ENCODE results near the gene H2AZ1.

H2AZ1 gene

GRCh38 chr4:99921174-99921573 lies 28.9 kb downstream of the H2AZ1 start:
- Histone ChIP-seq H3K9ac (no peak overlapping the region), H3K4me3 (no peak overlapping the region), H3K27me3 (no peaks in the 10 kb centered on the region), H3K4me1 (no peaks in the 10 kb centered on the region), H3K9me3 (replicated peaks in 1 of 11) (peaks cover 6 to 23% (median 14%) of the 10 kb centered on the region in 11 experiments; a peak in 17 of 22 replicates), H4K20me1 (peaks cover 0 to 32% (median 7%) of the 10 kb centered on the region in 11 experiments; a peak in 10 of 22 replicates), H3K4me2 (no peak overlapping the region), H3K36me3 (peaks cover 69 to 100% (median 91%) of the 10 kb centered on the region in 11 experiments), H3K27ac (no peak overlapping the region)
- no peak for TF ChIP-seq Cebpa-rat (IDR thresholded peaks at IDR 0.05)

DNA sequence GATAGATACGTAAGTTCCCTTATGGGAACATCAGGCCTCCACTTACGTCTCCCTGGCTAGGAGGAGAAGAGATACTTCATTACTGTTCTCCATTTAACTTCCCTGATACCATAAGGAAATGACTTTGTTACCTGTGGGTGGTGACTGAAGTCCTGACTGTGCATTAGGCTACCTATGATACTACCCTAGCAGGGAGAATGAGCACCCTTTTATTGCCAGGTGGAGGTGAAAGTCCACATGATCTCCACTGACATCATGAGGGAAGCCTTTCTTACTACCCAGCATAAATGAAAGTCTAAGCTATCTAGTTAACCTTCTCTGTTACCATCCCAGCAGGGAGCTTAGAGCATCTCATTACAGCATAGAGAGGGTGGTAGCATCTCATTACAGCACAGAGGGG lies 31.4 kb downstream of the H2AZ1 start:
- no peak overlapping the region for H3K4me3 ChIP-seq
- H3K27ac ChIP-seq: no peak overlapping the region
- H4K20me1 ChIP-seq: peaks cover 0 to 13% (median 0%) of the 10 kb centered on the region in 11 experiments; a peak in 4 of 22 replicates
- H3K27me3 ChIP-seq: no peaks in the 10 kb centered on the region
- no peak overlapping the region for H3K9ac ChIP-seq
- no peak overlapping the region for H3K4me2 ChIP-seq
- H3K9me3 ChIP-seq (replicated peaks in 1 of 11): peaks cover 6 to 23% (median 14%) of the 10 kb centered on the region in 11 experiments; a peak in 17 of 22 replicates
- no peak for TF ChIP-seq Cebpa-rat (IDR thresholded peaks at IDR 0.05)
- H3K4me1 ChIP-seq: no peaks in the 10 kb centered on the region
- peaks cover 83 to 100% (median 92%) of the 10 kb centered on the region in 11 experiments for H3K36me3 ChIP-seq

DNA sequence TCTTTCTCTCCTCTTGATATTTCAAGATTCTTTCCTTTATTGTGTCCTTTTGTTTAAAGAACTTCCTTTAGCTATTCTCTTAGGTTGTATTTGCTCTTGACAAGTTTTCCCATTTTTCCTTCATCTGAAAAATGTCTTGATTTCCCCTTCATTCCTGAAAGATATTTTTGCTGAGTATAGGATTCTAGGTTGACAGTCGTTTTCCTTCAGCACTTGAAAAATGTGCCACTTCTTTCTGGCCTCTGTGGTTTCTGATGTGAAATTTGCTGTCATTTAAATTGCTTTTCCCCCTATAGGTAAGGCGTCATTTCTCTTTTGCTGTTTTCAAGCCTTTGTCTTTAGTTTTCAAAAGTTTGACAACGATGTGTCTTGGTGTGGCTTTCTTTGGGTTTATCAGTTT lies 32.5 kb downstream of the H2AZ1 start:
- Histone ChIP-seq H3K27me3 (no peaks in the 10 kb centered on the region), H3K4me2 (no peak overlapping the region), H3K4me3 (no peak overlapping the region), H3K36me3 (peaks cover 76 to 100% (median 89%) of the 10 kb centered on the region in 11 experiments), H3K9me3 (replicated peaks in 1 of 11) (peaks cover 6 to 23% (median 14%) of the 10 kb centered on the region in 11 experiments; a peak in 17 of 22 replicates), H3K4me1 (no peaks in the 10 kb centered on the region), H4K20me1 (peaks cover 0 to 8% (median 0%) of the 10 kb centered on the region in 11 experiments; a peak in 3 of 22 replicates), H3K9ac (no peak overlapping the region), H3K27ac (no peak overlapping the region)
- TF ChIP-seq Cebpa-rat (IDR thresholded peaks at IDR 0.05): no peak

GRCh38 chr4:99915449-99915848 lies 34.6 kb downstream of the H2AZ1 start:
- Histone ChIP-seq H4K20me1 (peaks cover 0 to 8% (median 0%) of the 10 kb centered on the region in 11 experiments; a peak in 3 of 22 replicates), H3K4me1 (no peaks in the 10 kb centered on the region), H3K9ac (no peak overlapping the region), H3K9me3 (replicated peaks in 1 of 11) (peaks cover 6 to 23% (median 14%) of the 10 kb centered on the region in 11 experiments; a peak in 17 of 22 replicates), H3K4me3 (no peak overlapping the region), H3K4me2 (no peak overlapping the region), H3K27ac (no peak overlapping the region), H3K36me3 (peaks cover 61 to 95% (median 84%) of the 10 kb centered on the region in 11 experiments), H3K27me3 (no peaks in the 10 kb centered on the region)
- TF ChIP-seq Cebpa-rat (IDR thresholded peaks at IDR 0.05): no peak
